SK-N-MC (cell line): ENCODE results near the gene IGFBP1.

Experiments
- EZH2 ChIP-seq: fragments of 200-600 bp; sonication (generic); IDR thresholded peaks from one replicate; pipeline ENCODE4 v1.6.1; 2017; ENCODE audit warnings: antibody characterized with exemption
- POLR2AphosphoS5 ChIP-seq: IDR thresholded peaks from 2 replicates; pipeline ENCODE4 v1.6.1; 2012; ENCODE audit warnings: mild to moderate bottlenecking, low read depth, low read length, borderline replicate concordance

- TF ChIP-seq POLR2AphosphoS5 = no peak
- TF ChIP-seq EZH2 = no peak
Measured at GRCh38 chr7:45874408-45875131, 13.7 kb upstream of the IGFBP1 start.
